ENCODE data around the gene ITPR1.

ITPR1 gene

GRCh38 chr3:4843619-4844018, 350.5 kb downstream of the ITPR1 start:
- H3K9me3 ChIP-seq (ENCODE audit: insufficient read depth, low read depth, low read length) = no peaks in the 10 kb centered on the region
- H3K4me3 ChIP-seq (ENCODE audit: low read length) = no peak overlapping the region
- peaks cover 8% of the 10 kb centered on the region; the same call in 1 of the 2 replicates for H3K4me1 ChIP-seq (ENCODE audit: insufficient read depth, low read length)
- no peak overlapping the region for H3K9ac ChIP-seq (ENCODE audit: low read depth, low read length)
- WGBS = 93% methylated on average over 4 of the region's 5 CpGs
- H3K27ac ChIP-seq (ENCODE audit: low read depth, low read length) = no peak overlapping the region
- H3K27me3 ChIP-seq (ENCODE audit: insufficient read depth, low read length) = no peaks in the 10 kb centered on the region
- no peaks in the 10 kb centered on the region for H3K36me3 ChIP-seq (ENCODE audit: insufficient read depth, low read length)

- Histone ChIP-seq H3K9me3 (ENCODE audit: insufficient read depth, low read depth, low read length) (no peaks in the 10 kb centered on the region), H3K27ac (ENCODE audit: low read depth, low read length) (no peak overlapping the region), H3K36me3 (ENCODE audit: insufficient read depth, low read length) (no peaks in the 10 kb centered on the region), H3K4me1 (ENCODE audit: insufficient read depth, low read length) (peaks cover 6% of the 10 kb centered on the region; the same call in 1 of the 2 replicates), H3K27me3 (ENCODE audit: insufficient read depth, low read length) (no peaks in the 10 kb centered on the region), H3K4me3 (ENCODE audit: low read length) (no peak overlapping the region), H3K9ac (ENCODE audit: low read depth, low read length) (no peak overlapping the region)
- 100% methylated on average over 3 of the region's 3 CpGs for WGBS
These were observed 352.7 kb downstream of the ITPR1 start for GRCh38 chr3:4845882-4846281.

GRCh38 chr3:4846543-4846942, 353.4 kb downstream of the ITPR1 start:
- Histone ChIP-seq H3K27me3 (ENCODE audit: insufficient read depth, low read length) (no peaks in the 10 kb centered on the region), H3K9ac (ENCODE audit: low read depth, low read length) (no peak overlapping the region), H3K9me3 (ENCODE audit: insufficient read depth, low read depth, low read length) (no peaks in the 10 kb centered on the region), H3K4me1 (ENCODE audit: insufficient read depth, low read length) (peaks cover 4% of the 10 kb centered on the region; the same call in 1 of the 2 replicates), H3K4me3 (ENCODE audit: low read length) (no peak overlapping the region), H3K27ac (ENCODE audit: low read depth, low read length) (no peak overlapping the region), H3K36me3 (ENCODE audit: insufficient read depth, low read length) (no peaks in the 10 kb centered on the region)
- 97% methylated on average over 4 of the region's 4 CpGs for WGBS

- no peak overlapping the region for H3K9ac ChIP-seq (ENCODE audit: low read depth, low read length)
- WGBS = 76% methylated on average over 3 of the region's 6 CpGs
- H3K27me3 ChIP-seq (ENCODE audit: insufficient read depth, low read length) = no peaks in the 10 kb centered on the region
- no peak overlapping the region for H3K4me3 ChIP-seq (ENCODE audit: low read length)
- no peak overlapping the region for H3K27ac ChIP-seq (ENCODE audit: low read depth, low read length)
- H3K4me1 ChIP-seq (ENCODE audit: insufficient read depth, low read length) = no peaks in the 10 kb centered on the region
- no peaks in the 10 kb centered on the region for H3K36me3 ChIP-seq (ENCODE audit: insufficient read depth, low read length)
- H3K9me3 ChIP-seq (ENCODE audit: insufficient read depth, low read depth, low read length) = no peaks in the 10 kb centered on the region
These were observed 355.2 kb downstream of the ITPR1 start for GRCh38 chr3:4848176-4848825.

- Histone ChIP-seq H3K4me1 (ENCODE audit: insufficient read depth, low read length) (peaks cover 3% of the 10 kb centered on the region; the same call in 1 of the 2 replicates), H3K27me3 (ENCODE audit: insufficient read depth, low read length) (no peaks in the 10 kb centered on the region), H3K36me3 (ENCODE audit: insufficient read depth, low read length) (no peaks in the 10 kb centered on the region), H3K9ac (ENCODE audit: low read depth, low read length) (no peak overlapping the region), H3K27ac (ENCODE audit: low read depth, low read length) (no peak overlapping the region), H3K9me3 (ENCODE audit: insufficient read depth, low read depth, low read length) (no peaks in the 10 kb centered on the region), H3K4me3 (ENCODE audit: low read length) (no peak overlapping the region)
- WGBS = 87% methylated on average over 2 of the region's 3 CpGs
These were observed 356.0 kb downstream of the ITPR1 start for GRCh38 chr3:4849136-4849535.

GRCh38 chr3:4849739-4850138, 356.6 kb downstream of the ITPR1 start:
- H3K9ac ChIP-seq (ENCODE audit: low read depth, low read length) = no peak overlapping the region
- no peak overlapping the region for H3K4me3 ChIP-seq (ENCODE audit: low read length)
- H3K27me3 ChIP-seq (ENCODE audit: insufficient read depth, low read length) = no peaks in the 10 kb centered on the region
- no peaks in the 10 kb centered on the region for H3K9me3 ChIP-seq (ENCODE audit: insufficient read depth, low read depth, low read length)
- H3K36me3 ChIP-seq (ENCODE audit: insufficient read depth, low read length) = no peaks in the 10 kb centered on the region
- peaks cover 3% of the 10 kb centered on the region; the same call in 1 of the 2 replicates for H3K4me1 ChIP-seq (ENCODE audit: insufficient read depth, low read length)
- no peak overlapping the region for H3K27ac ChIP-seq (ENCODE audit: low read depth, low read length)

- H3K9ac ChIP-seq (ENCODE audit: low read depth, low read length) = no peak overlapping the region
- WGBS = 92% methylated on average over 5 of the region's 5 CpGs
- no peaks in the 10 kb centered on the region for H3K27me3 ChIP-seq (ENCODE audit: insufficient read depth, low read length)
- H3K4me3 ChIP-seq (ENCODE audit: low read length) = no peak overlapping the region
- no peaks in the 10 kb centered on the region for H3K36me3 ChIP-seq (ENCODE audit: insufficient read depth, low read length)
- no peak overlapping the region for H3K27ac ChIP-seq (ENCODE audit: low read depth, low read length)
- peaks cover 3% of the 10 kb centered on the region; the same call in 1 of the 2 replicates for H3K4me1 ChIP-seq (ENCODE audit: insufficient read depth, low read length)
- H3K9me3 ChIP-seq (ENCODE audit: insufficient read depth, low read depth, low read length) = no peaks in the 10 kb centered on the region
These were observed 357.2 kb downstream of the ITPR1 start for GRCh38 chr3:4850211-4850927.

GRCh38 chr3:4850928-4851265, 357.7 kb downstream of the ITPR1 start:
- H3K27me3 ChIP-seq (ENCODE audit: insufficient read depth, low read length) = no peaks in the 10 kb centered on the region
- H3K9ac ChIP-seq (ENCODE audit: low read depth, low read length) = no peak overlapping the region
- H3K4me1 ChIP-seq (ENCODE audit: insufficient read depth, low read length) = peaks cover 3% of the 10 kb centered on the region; the same call in 1 of the 2 replicates
- no peak overlapping the region for H3K4me3 ChIP-seq (ENCODE audit: low read length)
- WGBS = 99% methylated on average over 3 of the region's 3 CpGs
- no peaks in the 10 kb centered on the region for H3K36me3 ChIP-seq (ENCODE audit: insufficient read depth, low read length)
- H3K27ac ChIP-seq (ENCODE audit: low read depth, low read length) = no peak overlapping the region
- H3K9me3 ChIP-seq (ENCODE audit: insufficient read depth, low read depth, low read length) = no peaks in the 10 kb centered on the region

GRCh38 chr3:4852780-4853748, 359.9 kb downstream of the ITPR1 start:
- Histone ChIP-seq H3K4me3 (ENCODE audit: low read length) (no peak overlapping the region), H3K4me1 (ENCODE audit: insufficient read depth, low read length) (peaks cover 3% of the 10 kb centered on the region; the same call in 1 of the 2 replicates), H3K36me3 (ENCODE audit: insufficient read depth, low read length) (no peaks in the 10 kb centered on the region), H3K27me3 (ENCODE audit: insufficient read depth, low read length) (no peaks in the 10 kb centered on the region), H3K9me3 (ENCODE audit: insufficient read depth, low read depth, low read length) (no peaks in the 10 kb centered on the region), H3K27ac (ENCODE audit: low read depth, low read length) (no peak overlapping the region), H3K9ac (ENCODE audit: low read depth, low read length) (no peak overlapping the region)
- WGBS = 93% methylated on average over 4 of the region's 5 CpGs

GRCh38 chr3:4853749-4854140, 360.6 kb downstream of the ITPR1 start:
- no peaks in the 10 kb centered on the region for H3K36me3 ChIP-seq (ENCODE audit: insufficient read depth, low read length)
- no peaks in the 10 kb centered on the region for H3K27me3 ChIP-seq (ENCODE audit: insufficient read depth, low read length)
- no peak overlapping the region for H3K4me3 ChIP-seq (ENCODE audit: low read length)
- no peaks in the 10 kb centered on the region for H3K9me3 ChIP-seq (ENCODE audit: insufficient read depth, low read depth, low read length)
- H3K4me1 ChIP-seq (ENCODE audit: insufficient read depth, low read length) = peaks cover 3% of the 10 kb centered on the region; the same call in 1 of the 2 replicates
- H3K27ac ChIP-seq (ENCODE audit: low read depth, low read length) = no peak overlapping the region
- H3K9ac ChIP-seq (ENCODE audit: low read depth, low read length) = no peak overlapping the region

- 97% methylated on average over 5 of the region's 5 CpGs for WGBS
- H3K4me3 ChIP-seq (ENCODE audit: low read length) = no peak overlapping the region
- peaks cover 3% of the 10 kb centered on the region; the same call in 1 of the 2 replicates for H3K4me1 ChIP-seq (ENCODE audit: insufficient read depth, low read length)
- no peak overlapping the region for H3K9ac ChIP-seq (ENCODE audit: low read depth, low read length)
- H3K36me3 ChIP-seq (ENCODE audit: insufficient read depth, low read length) = no peaks in the 10 kb centered on the region
- no peaks in the 10 kb centered on the region for H3K27me3 ChIP-seq (ENCODE audit: insufficient read depth, low read length)
- no peak overlapping the region for H3K27ac ChIP-seq (ENCODE audit: low read depth, low read length)
- H3K9me3 ChIP-seq (ENCODE audit: insufficient read depth, low read depth, low read length) = no peaks in the 10 kb centered on the region
These were observed 362.5 kb downstream of the ITPR1 start for GRCh38 chr3:4855676-4856075.

Measured in HUES64 (cell line).